ENCODE data around the gene SPEG. TPM values are rescaled to one million over a fixed set of nuclear protein-coding genes. Genes with fewer than 3 reads are reported as not detected.

SPEG gene
- total RNA-seq, 1 donor: 48.8 TPM

GRCh38 chr2:219484343-219485200 is 49.9 kb downstream of the SPEG start:
- no peak for DNase-seq (ENCODE audit: low read depth)
- TF ChIP-seq CTCF (IDR thresholded peaks at IDR 0.05; ENCODE audit: insufficient read depth, low read depth, low read length): no peak

GRCh38 chr2:219485201-219485580 is 50.5 kb downstream of the SPEG start:
- TF ChIP-seq CTCF (IDR thresholded peaks at IDR 0.05; ENCODE audit: insufficient read depth, low read depth, low read length): no peak
- DNase-seq (ENCODE audit: low read depth): no peak
- no peak overlapping the region for H3K4me3 ChIP-seq (ENCODE audit: low read depth, low read length)

More at GRCh38 chr2:219484343-219485200, 49.9 kb downstream of the SPEG start:
- H3K4me3 ChIP-seq (ENCODE audit: low read depth, low read length): peak overlapping the region; percentile 15

- H3K4me3 ChIP-seq (ENCODE audit: low read depth, low read length): no peak overlapping the region
- no peak for DNase-seq (ENCODE audit: low read depth)
- no peak for TF ChIP-seq CTCF (IDR thresholded peaks at IDR 0.05; ENCODE audit: insufficient read depth, low read depth, low read length)
These were observed 51.8 kb downstream of the SPEG start for GRCh38 chr2:219486380-219486959.

DNA sequence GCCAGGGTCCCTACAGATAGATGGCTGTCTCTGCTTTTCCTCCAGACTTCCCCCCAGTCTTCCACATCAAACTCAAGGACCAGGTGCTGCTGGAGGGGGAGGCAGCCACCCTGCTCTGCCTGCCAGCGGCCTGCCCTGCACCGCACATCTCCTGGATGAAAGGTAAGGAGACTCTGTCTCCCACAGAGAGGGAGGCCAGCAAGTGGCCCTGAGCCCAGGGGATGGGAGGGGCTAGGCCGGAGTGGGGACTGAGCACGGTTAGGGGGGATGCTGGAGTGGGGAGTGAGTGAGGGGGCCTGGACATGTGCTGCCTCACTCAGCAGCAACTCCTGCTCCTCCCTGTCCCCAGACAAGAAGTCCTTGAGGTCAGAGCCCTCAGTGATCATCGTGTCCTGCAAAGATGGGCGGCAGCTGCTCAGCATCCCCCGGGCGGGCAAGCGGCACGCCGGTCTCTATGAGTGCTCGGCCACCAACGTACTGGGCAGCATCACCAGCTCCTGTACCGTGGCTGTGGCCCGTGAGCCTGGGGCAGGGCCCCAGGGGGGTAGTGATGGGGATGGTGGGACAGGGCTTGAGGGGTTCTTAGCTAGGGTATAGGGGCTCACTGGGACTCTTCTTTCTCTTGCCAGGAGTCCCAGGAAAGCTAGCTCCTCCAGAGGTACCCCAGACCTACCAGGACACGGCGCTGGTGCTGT is 53.7 kb downstream of the SPEG start:
- no peak overlapping the region for H3K4me3 ChIP-seq (ENCODE audit: low read depth, low read length)
- no peak for DNase-seq (ENCODE audit: low read depth)
- TF ChIP-seq CTCF (IDR thresholded peaks at IDR 0.05; ENCODE audit: insufficient read depth, low read depth, low read length): no peak

GRCh38 chr2:219488844-219489194 is 54.2 kb downstream of the SPEG start:
- no peak for TF ChIP-seq CTCF (IDR thresholded peaks at IDR 0.05; ENCODE audit: insufficient read depth, low read depth, low read length)
- H3K4me3 ChIP-seq (ENCODE audit: low read depth, low read length): no peak overlapping the region
- no peak for DNase-seq (ENCODE audit: low read depth)

GRCh38 chr2:219489315-219489714 is 54.7 kb downstream of the SPEG start:
- no peak overlapping the region for H3K4me3 ChIP-seq (ENCODE audit: low read depth, low read length)
- no peak for DNase-seq (ENCODE audit: low read depth)
- no peak for TF ChIP-seq CTCF (IDR thresholded peaks at IDR 0.05; ENCODE audit: insufficient read depth, low read depth, low read length)
